Retinal pigment epithelial cell (primary cell): ENCODE results near the gene OGDH.

Source experiments
- DNase-seq: peaks from one replicate; pipeline ENCODE4 v3.0.0-alpha.2; 2010; ENCODE audit warnings: low read depth
- H3K4me3 ChIP-seq: 2 replicates; pipeline ENCODE4 v1.5.1; 2011; ENCODE audit warnings: mild to moderate bottlenecking, low read length, control low read depth, moderate library complexity
- CTCF ChIP-seq: conservative IDR thresholded peaks from 2 replicates; pipeline ENCODE4 v1.5.1; 2011; ENCODE audit warnings: low read depth, low read length, control low read depth, inconsistent platforms

The OGDH gene

GRCh38 chr7:44609829-44610228 lies 3.4 kb downstream of the OGDH start:
- TF ChIP-seq CTCF = no peak

DNA sequence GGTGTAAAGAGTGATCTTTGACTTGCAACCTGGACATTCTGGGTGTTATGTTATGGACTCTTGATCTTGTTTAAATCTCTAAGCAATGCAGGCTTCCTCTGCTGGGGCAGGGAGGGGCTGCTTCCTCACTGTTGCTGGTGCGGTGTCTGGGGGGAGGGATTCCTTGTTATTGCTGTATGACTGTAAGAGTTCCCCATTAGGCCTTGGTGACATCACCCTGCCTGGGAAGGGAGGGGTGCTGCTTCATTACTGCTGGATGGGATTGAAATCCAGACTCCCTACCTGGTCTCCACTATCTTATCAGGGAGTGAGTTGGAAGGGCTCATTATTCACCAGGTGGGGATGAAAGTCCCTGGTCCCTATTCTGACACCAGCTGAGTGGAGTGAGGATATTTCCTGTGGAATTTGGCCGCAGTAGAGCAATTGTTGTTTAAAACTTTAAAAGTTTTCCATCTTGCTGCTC lies 8.8 kb downstream of the OGDH start:
- DNase-seq = no peak
- H3K4me3 ChIP-seq = no peak overlapping the region
- TF ChIP-seq CTCF = no peak

More at GRCh38 chr7:44609829-44610228, 3.4 kb downstream of the OGDH start:
- DNase-seq = no peak
- H3K4me3 ChIP-seq = no peak overlapping the region

DNA sequence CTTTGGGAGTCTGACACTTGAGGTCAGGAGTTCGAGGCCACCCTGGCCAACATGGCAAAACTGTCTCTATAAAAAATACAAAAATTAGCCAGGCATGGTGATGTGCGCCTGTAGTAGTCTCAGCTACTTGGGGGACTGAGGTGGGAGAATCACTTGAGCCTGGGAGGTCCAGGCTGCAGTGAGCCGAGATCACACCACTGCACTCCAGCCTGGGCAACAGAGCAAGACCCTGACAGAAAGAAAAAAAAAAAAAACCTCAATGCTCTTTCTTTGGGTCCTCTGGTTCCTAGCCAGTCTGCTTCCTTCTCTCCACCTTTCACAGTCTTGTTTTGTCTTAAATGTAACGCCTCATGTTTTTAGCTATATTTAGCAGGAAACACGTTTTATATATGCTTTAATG lies 9.4 kb downstream of the OGDH start:
- TF ChIP-seq CTCF = no peak
- H3K4me3 ChIP-seq = no peak overlapping the region
- DNase-seq = no peak

GRCh38 chr7:44616545-44616944 lies 10.1 kb downstream of the OGDH start:
- DNase-seq = no peak
- no peak for TF ChIP-seq CTCF
- no peak overlapping the region for H3K4me3 ChIP-seq

GRCh38 chr7:44617225-44617890 lies 10.9 kb downstream of the OGDH start:
- TF ChIP-seq CTCF = no peak
- DNase-seq = no peak
- no peak overlapping the region for H3K4me3 ChIP-seq

DNA sequence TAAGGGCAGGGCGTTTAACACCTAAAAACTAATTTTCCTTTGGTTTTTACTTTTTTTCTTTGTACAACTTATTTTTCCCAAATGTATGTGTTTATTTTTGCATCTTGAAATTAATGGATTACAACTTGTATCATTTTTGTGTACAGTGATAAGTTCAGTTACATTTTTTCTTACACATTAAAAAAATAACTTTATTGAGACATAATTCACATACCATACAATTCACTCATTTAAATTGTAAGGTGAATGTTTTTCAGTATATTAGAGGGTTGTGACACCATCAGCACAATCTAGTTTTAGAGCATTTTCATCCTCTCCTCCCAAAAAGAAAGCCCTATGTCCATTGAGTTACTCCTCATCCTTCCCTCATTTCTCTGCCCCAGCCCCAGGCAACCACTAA lies 11.6 kb downstream of the OGDH start:
- DNase-seq = no peak
- H3K4me3 ChIP-seq = no peak overlapping the region
- TF ChIP-seq CTCF = no peak

DNA sequence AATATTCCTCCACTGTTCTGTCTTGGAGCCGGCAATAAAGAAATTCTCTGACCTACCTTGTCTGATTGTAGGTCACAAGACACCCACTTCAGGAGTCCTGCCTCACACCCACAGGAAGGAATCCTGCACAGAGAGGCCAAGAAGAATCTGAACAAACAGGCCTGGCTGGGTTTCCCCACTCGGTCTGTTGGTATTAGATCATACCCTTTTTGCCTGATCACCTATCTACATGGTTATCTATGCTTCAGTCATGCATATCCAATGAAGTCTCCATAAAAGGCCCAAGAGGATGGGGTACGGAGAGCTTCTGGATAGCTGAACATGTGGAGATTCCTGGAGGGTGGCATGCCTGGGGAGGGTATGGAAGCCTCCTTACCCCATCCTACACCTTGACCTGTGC lies 12.3 kb downstream of the OGDH start:
- no peak for DNase-seq
- no peak overlapping the region for H3K4me3 ChIP-seq
- no peak for TF ChIP-seq CTCF
